Smooth muscle cell of the coronary artery (primary cell): ENCODE data around the gene SCIN. TPM values are rescaled to one million over a fixed set of nuclear protein-coding genes. Genes with fewer than 3 reads are reported as not detected.

Source experiments
- total RNA-seq: library from RNA; depleted of rRNA; stranded (reverse); fragments of >200 nt; gene quantifications from 2 replicates; pipeline ENCODE4 v1.2.3, GENCODE V29; 2014; ENCODE audit warnings: low replicate concordance

SCIN gene
- 0.23 and 0.75 TPM in 2 replicates for total RNA-seq

DNA sequence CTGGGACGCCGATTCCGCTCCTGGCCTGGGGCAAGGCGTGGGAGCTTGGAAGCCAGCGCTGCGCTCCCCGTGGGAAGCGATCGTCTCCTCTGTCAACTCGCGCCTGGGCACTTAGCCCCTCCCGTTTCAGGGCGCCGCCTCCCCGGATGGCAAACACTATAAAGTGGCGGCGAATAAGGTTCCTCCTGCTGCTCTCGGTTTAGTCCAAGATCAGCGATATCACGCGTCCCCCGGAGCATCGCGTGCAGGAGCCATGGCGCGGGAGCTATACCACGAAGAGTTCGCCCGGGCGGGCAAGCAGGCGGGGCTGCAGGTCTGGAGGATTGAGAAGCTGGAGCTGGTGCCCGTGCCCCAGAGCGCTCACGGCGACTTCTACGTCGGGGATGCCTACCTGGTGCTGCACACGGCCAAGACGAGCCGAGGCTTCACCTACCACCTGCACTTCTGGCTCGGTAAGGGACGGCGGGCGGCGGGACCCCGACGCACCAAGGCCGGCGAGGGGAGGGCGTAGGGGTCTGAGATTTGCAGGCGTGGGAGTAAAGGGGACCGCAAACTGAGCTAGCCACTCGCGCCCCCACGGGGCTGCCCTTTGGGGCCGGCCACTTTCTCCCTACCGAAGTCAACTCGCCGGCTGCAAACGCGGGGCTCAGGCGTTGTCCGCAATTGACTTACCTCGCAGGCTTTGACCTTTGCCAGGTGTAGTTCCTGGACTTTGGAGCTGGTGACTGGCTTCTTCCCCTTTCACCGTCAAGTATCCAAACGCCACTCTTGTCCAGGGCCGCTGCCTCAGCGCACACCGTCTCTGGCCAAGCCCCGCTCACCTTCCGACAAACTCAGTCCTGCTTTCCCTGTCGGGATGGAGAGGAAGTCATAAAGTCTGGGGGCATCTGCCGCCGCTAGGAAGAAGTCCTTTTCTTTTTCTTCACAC lies at the start of gene SCIN:
SCIN (plus strand) TSS at position 187 of the 928 bp plus-strand sequence; CDS start at position 254, 67 bp downstream.

DNA sequence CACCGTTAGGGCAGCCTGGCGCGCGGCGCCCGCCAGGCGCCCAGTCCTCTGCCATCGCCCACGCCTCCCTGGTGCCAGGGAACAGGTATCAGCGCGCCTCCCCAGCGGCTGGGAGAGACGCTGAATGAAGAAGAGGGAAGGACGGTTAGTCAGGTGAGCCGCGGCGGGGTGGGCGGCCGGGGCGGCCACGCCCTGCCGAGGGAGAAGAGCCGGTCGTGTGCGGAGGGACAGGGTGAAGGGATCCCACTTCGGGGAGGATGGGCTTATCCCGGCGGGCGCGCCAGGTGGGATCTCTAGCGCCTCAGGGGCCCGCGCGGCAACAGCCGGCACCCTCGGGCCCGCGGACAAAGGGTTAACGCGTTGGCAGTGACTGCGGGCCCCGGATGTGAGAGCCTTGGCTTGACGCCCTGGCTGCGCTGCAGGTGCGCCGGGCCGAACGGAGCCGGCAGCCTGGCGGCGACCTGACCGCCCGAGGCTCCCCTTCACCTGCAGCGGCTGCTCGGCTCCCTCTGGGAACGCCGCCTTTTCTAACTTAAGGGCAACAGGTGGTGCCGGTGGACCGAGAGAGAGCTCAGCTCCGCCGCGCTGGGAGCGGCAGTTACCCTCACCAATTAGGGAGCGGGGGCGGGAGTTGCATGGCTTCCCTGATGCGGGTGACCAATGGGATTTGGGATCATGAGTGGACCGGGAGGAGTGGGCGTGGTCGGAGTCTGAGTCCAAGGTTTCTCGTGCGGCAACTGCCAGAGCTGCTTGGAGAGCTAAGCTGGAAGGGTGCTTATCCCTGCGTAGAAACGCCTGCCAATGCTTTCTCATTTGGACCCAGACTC lies 116.6 kb downstream of the SCIN start, which contains the start of gene ARL4A:
ARL4A (plus strand) TSS at position 743 of the 827 bp plus-strand sequence. CDS start 622 bp downstream, outside the sequence.

Other genes starting within 250 kb of the SCIN start
- gene VWDE, start 166.9 kb upstream of the SCIN start, total RNA-seq = 0.08 TPM in 1 of 2 replicates, not detected in the other
- gene ARL4A, start 116.9 kb downstream of the SCIN start, total RNA-seq = 6.3 TPM in 2 replicates